ENCODE data around the gene SCARB2.

SCARB2 gene

DNA sequence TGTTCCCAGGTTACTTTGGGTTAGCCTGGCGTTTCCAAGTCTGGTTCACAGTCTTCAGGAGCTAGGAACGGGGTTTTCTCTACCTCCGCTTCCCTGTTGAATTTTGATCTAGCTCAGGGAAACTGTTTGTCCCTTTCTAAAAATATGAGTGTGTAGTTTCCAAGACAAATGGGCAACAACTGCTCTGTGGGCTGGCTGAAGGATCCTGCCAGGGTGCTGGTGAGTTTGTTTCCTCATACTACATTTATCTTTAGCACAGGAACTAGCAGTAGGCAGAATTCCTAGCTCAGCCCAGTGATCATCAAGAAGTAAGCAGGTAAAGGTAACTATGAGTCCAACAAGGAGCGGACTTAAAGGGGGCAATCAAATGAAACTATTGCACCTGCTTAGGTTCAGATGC lies 24.6 kb upstream of the SCARB2 start:
- no peak for TF ChIP-seq FOXP2 (optimal IDR thresholded peaks at IDR 0.05; ENCODE audit: borderline replicate concordance, extremely low read depth, extremely low read length, insufficient read depth)
- TF ChIP-seq TAF1 (IDR thresholded peaks at IDR 0.05; ENCODE audit: borderline replicate concordance, insufficient read depth, low read length) = no peak
- no peak for TF ChIP-seq POLR2AphosphoS5 (IDR thresholded peaks at IDR 0.05; ENCODE audit: low read depth, low read length)
- no peak for TF ChIP-seq SIN3A (IDR thresholded peaks at IDR 0.05; ENCODE audit: borderline replicate concordance, insufficient read depth, low read length)
- TF ChIP-seq REST (IDR thresholded peaks at IDR 0.05; ENCODE audit: insufficient read depth in 1 of 2, low read depth in 2 of 2, low read length in 2 of 2) = no peak

GRCh38 chr4:76235915-76236314 lies 22.3 kb upstream of the SCARB2 start:
- TF ChIP-seq REST (IDR thresholded peaks at IDR 0.05; ENCODE audit: insufficient read depth in 1 of 2, low read depth in 2 of 2, low read length in 2 of 2) (no peak), FOXP2 (optimal IDR thresholded peaks at IDR 0.05; ENCODE audit: borderline replicate concordance, extremely low read depth, extremely low read length, insufficient read depth) (no peak), TAF1 (IDR thresholded peaks at IDR 0.05; ENCODE audit: borderline replicate concordance, insufficient read depth, low read length) (no peak), POLR2AphosphoS5 (IDR thresholded peaks at IDR 0.05; ENCODE audit: low read depth, low read length) (no peak), SIN3A (IDR thresholded peaks at IDR 0.05; ENCODE audit: borderline replicate concordance, insufficient read depth, low read length) (no peak)

- no peak for TF ChIP-seq FOXP2 (optimal IDR thresholded peaks at IDR 0.05; ENCODE audit: borderline replicate concordance, extremely low read depth, extremely low read length, insufficient read depth)
- TF ChIP-seq SIN3A (IDR thresholded peaks at IDR 0.05; ENCODE audit: borderline replicate concordance, insufficient read depth, low read length) = no peak
- TF ChIP-seq TAF1 (IDR thresholded peaks at IDR 0.05; ENCODE audit: borderline replicate concordance, insufficient read depth, low read length) = no peak
- no peak for TF ChIP-seq POLR2AphosphoS5 (IDR thresholded peaks at IDR 0.05; ENCODE audit: low read depth, low read length)
- no peak for TF ChIP-seq REST (IDR thresholded peaks at IDR 0.05; ENCODE audit: insufficient read depth in 1 of 2, low read depth in 2 of 2, low read length in 2 of 2)
Observed at GRCh38 chr4:76235407-76235806, 21.8 kb upstream of the SCARB2 start.

DNA sequence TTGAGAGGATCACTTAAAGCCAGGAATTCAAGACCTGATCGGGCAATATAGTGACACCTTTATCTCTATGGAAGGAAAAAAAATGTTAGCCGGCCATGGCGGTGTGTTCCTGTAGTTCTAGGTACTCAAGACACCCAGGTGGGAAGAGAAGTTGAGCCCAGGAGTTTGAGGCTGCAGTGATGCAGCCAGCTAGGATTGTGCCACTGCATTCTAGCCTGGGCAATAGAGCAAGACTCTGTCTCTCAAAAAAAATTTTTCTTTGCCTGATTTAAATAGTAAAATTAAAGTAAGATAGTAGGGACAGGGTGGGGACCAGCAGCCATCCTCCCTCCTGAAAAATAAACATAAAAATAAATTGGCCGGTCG lies 21.0 kb upstream of the SCARB2 start:
- TF ChIP-seq REST (IDR thresholded peaks at IDR 0.05; ENCODE audit: insufficient read depth in 1 of 2, low read depth in 2 of 2, low read length in 2 of 2) (no peak), FOXP2 (optimal IDR thresholded peaks at IDR 0.05; ENCODE audit: borderline replicate concordance, extremely low read depth, extremely low read length, insufficient read depth) (no peak), TAF1 (IDR thresholded peaks at IDR 0.05; ENCODE audit: borderline replicate concordance, insufficient read depth, low read length) (no peak), SIN3A (IDR thresholded peaks at IDR 0.05; ENCODE audit: borderline replicate concordance, insufficient read depth, low read length) (no peak), POLR2AphosphoS5 (IDR thresholded peaks at IDR 0.05; ENCODE audit: low read depth, low read length) (no peak)

Measured in PFSK-1 (cell line).